Tibial artery (tissue), 4 donors: ENCODE data around the gene ZNF350.

Experiments used
- DNase-seq, 2 donors: peaks; one replicate each; pipeline ENCODE4 v3.0.0-alpha.2; 2019
- H3K27ac ChIP-seq, 2 donors: fragments of 200-600 bp; sonication (generic) in 1 of 2; 1 replicate in 1 of 2; 2 replicates in 1 of 2; pipeline ENCODE4 v1.5.1; 2018 to 2019; ENCODE audit warnings: mild to moderate bottlenecking in 1 of 2
- H3K27me3 ChIP-seq, 2 donors: fragments of 200-600 bp; sonication (generic) in 1 of 2; one replicate each; pipeline versions ENCODE4 v1.5.1 to v1.6.0; 2016 to 2019
- H3K36me3 ChIP-seq, 3 donors: fragments of 200-600 bp; sonication (generic) in 2 of 3; one replicate each; pipeline ENCODE4 v1.5.1; 2016 to 2019; ENCODE audit warnings: mild to moderate bottlenecking in 2 of 3
- H3K4me1 ChIP-seq, 4 donors: fragments of 200-600 bp; sonication (generic) in 2 of 4; 1 replicate in 3 of 4; 2 replicates in 1 of 4; pipeline ENCODE4 v1.5.1; 2016 to 2019
- H3K4me3 ChIP-seq, 2 donors: fragments of 200-600 bp; sonication (generic) in 1 of 2; 1 replicate in 1 of 2; 2 replicates in 1 of 2; pipeline ENCODE4 v1.5.1; 2018 to 2019; ENCODE audit warnings: mild to moderate bottlenecking in 2 of 2
- H3K9me3 ChIP-seq, 3 donors: fragments of 200-600 bp; sonication (generic) in 1 of 3; one replicate each; pipeline ENCODE4 v1.5.1; 2016 to 2019
- CTCF ChIP-seq, 2 experiments: fragments of 200-600 bp in 1 of 2; fragments of 450-650 bp in 1 of 2; IDR thresholded peaks; one replicate each; pipeline ENCODE4 v1.5.1; 2017 to 2019; ENCODE audit warnings: antibody characterized with exemption in 2 of 2, mild to moderate bottlenecking in 1 of 2, moderate library complexity in 1 of 2
- intact Hi-C: fragments of 100-400 bp; cut with DNase I; formaldehyde crosslinking; loops from one replicate; pipeline ENCODE4 v1.15.0; 2023; ENCODE audit warnings: low total_unique reads

ZNF350 gene

DNA sequence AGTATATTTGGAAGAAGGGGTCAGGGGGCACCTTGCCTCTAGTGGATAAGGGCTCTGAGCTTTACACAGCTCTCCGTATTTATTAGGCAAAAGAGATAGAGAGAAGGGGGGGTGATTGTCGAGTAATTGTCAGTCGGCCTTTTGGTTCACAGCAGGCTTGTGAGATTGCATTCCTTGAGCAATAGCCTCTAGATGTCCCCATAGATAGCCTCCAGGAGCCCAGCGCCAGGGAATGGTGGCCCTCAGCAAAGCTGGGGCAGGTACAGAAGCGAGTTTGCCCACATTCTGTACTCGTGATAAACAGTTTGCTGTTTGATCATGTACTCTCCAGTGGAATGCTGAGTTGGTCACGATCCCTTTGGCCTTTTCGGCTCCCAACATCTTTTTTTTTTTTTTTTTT is 54.7 kb downstream of the ZNF350 start:
- Histone ChIP-seq H3K4me3 (no peak overlapping the region), H3K9me3 (peaks cover 0 to 40% (median 31%) of the 10 kb centered on the region in 3 donors), H3K36me3 (peaks cover 72 to 74% (median 73%) of the 10 kb centered on the region in 3 donors), H3K27me3 (no peaks in the 10 kb centered on the region), H3K27ac (no peak overlapping the region), H3K4me1 (peaks cover 0 to 10% (median 8%) of the 10 kb centered on the region in 4 donors)
- intact Hi-C loops: no loop called here
- DNase-seq: no peak
- TF ChIP-seq CTCF (IDR thresholded peaks at IDR 0.05): no peak

DNA sequence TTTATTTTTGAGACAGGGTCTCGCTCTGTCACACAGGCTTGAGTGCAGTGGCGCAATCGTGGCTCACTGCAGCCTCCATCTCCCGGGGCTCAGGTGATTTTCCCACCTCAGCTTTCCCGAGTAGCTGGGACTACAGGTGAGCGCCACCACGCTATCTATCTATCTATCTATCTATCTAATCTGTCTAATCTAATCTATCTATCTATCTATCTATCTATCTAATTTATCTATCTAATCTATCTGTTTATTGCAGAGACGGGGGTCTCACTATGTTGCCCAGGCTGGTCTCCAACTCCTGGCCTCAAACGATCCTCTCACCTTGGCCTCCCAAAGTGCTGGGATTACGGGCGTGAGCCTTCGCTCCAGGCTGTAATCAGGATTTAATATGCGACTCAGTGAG is 58.8 kb downstream of the ZNF350 start:
- TF ChIP-seq CTCF (IDR thresholded peaks at IDR 0.05): no peak
- intact Hi-C loops: loop anchor here (10.0 kb wide), 1 partner anchor 307 kb away; no protein-coding TSS in a partner anchor
- DNase-seq: no peak
- Histone ChIP-seq H3K27ac (peak overlapping the region; percentile 75 to 85), H3K4me3 (peak overlapping the region; percentile 86 to 90), H3K9me3 (peaks cover 0 to 16% (median 10%) of the 10 kb centered on the region in 3 donors), H3K27me3 (no peaks in the 10 kb centered on the region), H3K36me3 (peaks cover 33 to 34% (median 33%) of the 10 kb centered on the region in 3 donors), H3K4me1 (peaks cover 0 to 14% (median 10%) of the 10 kb centered on the region in 4 donors)

DNA sequence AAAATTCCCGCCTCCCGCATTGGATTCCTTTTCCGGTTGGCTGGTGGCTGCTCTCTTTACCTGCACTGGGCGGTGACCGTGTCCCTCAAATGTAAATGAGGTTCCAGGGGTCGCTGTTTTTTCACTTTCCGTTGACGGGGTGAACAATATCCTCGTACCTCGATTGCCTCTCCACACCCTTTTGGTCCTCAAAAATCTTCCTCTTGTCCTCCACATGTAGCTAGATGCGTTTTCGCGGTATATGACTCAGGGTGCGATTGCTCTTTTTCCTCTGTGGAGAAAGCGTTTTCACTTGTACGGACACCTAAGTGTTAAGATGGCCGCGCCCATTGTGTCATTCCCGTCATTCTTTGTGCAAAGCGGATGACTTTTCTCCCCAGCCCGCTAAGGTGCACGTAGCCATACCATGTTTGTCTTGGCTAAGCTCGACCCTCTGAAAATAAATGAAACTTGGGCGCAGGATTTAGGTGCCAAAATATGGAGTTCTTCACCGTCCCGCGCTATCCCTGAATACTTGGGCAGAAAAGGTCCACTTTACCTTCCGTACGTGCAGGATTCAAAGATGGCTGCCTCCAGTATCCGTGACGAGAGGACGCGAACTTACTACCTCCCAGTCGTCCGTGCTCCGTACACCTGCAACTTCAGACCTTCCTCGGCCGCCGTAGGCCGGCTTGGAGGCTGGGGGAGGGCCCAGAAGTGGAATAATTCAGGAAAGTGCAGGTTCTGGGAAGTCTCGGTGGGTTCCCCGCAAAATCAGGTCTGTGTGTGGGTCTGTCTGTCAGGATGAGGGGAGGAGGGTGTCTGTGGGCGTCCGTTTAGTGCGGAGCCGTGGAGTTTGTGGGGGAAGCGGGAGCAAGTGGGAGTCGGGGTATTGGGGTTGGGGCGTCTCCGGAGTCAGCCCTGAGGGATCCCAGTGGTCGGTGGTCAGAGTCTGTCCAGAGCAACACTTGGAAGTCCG is 59.6 kb downstream of the ZNF350 start, which contains the start of gene ZNF613:
Gene ZNF613, plus strand, starts transcription at position 689 of the 958 bp plus-strand sequence. CDS start 8,749 bp downstream, outside the sequence.
- peak in 1 of 2 experiments; percentile 12 for TF ChIP-seq CTCF (IDR thresholded peaks at IDR 0.05)
- DNase-seq: peak; percentile 87 to 92
- Histone ChIP-seq H3K9me3 (peaks cover 2 to 24% (median 14%) of the 10 kb centered on the region in 3 donors), H3K27me3 (no peaks in the 10 kb centered on the region), H3K27ac (peak within 1 kb of the TSS; percentile 75 to 85), H3K4me1 (peaks cover 0 to 14% (median 10%) of the 10 kb centered on the region in 4 donors), H3K4me3 (peak within 1 kb of the TSS; percentile 86 to 90), H3K36me3 (peaks cover 26 to 30% (median 27%) of the 10 kb centered on the region in 3 donors)
- intact Hi-C loops: loop anchor here (10.0 kb wide), 1 partner anchor 308 kb away; no protein-coding TSS in a partner anchor

DNA sequence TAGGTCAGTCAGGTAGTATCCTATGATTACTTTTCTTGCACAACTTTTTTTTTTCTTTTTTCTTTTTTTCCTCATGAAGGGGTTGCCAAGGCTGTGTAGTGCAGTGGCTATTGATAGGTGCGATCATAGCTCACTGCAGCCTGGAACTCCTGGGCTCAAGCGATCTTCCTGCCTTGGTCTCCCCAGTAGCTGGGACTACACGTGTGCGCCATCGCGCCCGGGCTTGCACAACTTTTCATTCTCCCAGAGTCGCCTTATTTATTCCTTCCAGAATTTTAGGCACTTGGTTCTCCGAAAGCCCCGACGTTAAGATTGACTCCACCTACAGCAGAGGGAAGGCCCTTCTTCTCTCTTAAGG is 60.2 kb downstream of the ZNF350 start:
- peaks cover 7 to 24% (median 21%) of the 10 kb centered on the region in 3 donors for H3K9me3 ChIP-seq
- no peaks in the 10 kb centered on the region for H3K27me3 ChIP-seq
- peak overlapping the region; percentile 86 to 90 for H3K4me3 ChIP-seq
- H3K36me3 ChIP-seq: peaks cover 19 to 28% (median 26%) of the 10 kb centered on the region in 3 donors
- H3K27ac ChIP-seq: peak overlapping the region; percentile 75 to 85
- no peak for TF ChIP-seq CTCF (IDR thresholded peaks at IDR 0.05)
- H3K4me1 ChIP-seq: peaks cover 0 to 14% (median 10%) of the 10 kb centered on the region in 4 donors
- intact Hi-C loops: loop anchor here (10.0 kb wide), 1 partner anchor 308 kb away; no protein-coding TSS in a partner anchor
- DNase-seq: no peak

DNA sequence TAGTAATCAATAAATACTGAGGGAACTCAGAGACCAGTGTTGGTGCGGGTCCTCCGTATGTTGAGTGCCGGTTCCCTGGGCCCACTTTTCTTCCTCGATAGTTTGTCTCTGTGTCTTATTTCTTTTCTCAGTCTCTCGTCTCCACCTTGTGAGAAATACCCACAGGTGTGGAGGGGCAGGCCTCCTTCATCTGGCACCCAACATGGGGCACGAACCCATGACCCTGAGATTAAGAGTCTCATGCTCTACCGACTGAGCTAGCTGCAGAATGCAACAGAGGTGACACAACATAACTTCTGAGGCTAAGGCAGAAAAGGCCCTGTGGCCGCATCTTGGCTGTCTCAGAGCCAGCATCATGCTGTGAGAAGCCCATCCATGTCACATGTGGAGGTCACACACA is 64.7 kb downstream of the ZNF350 start:
- H3K4me3 ChIP-seq: no peak overlapping the region
- peaks cover 11 to 67% (median 57%) of the 10 kb centered on the region in 3 donors for H3K9me3 ChIP-seq
- peaks cover 0 to 9% (median 7%) of the 10 kb centered on the region in 3 donors for H3K36me3 ChIP-seq
- DNase-seq: no peak
- H3K4me1 ChIP-seq: peaks cover 0 to 4% (median 2%) of the 10 kb centered on the region in 4 donors
- TF ChIP-seq CTCF (IDR thresholded peaks at IDR 0.05): no peak
- no peak overlapping the region for H3K27ac ChIP-seq
- intact Hi-C loops: loop anchor here (10.0 kb wide), 1 partner anchor 313 kb away; no protein-coding TSS in a partner anchor
- H3K27me3 ChIP-seq: no peaks in the 10 kb centered on the region
